Subcutaneous adipose tissue (tissue), 4 donors: ENCODE measurements around the gene SERTAD2. TPM values are rescaled to one million over a fixed set of nuclear protein-coding genes. Genes with fewer than 3 reads are reported as not detected.

Source experiments
- CTCF ChIP-seq: fragments of 450-650 bp; IDR thresholded peaks from one replicate; pipeline ENCODE4 v1.5.1; 2016; ENCODE audit warnings: low read depth, mild to moderate bottlenecking, control low read depth, antibody characterized with exemption, moderate library complexity
- total RNA-seq, 4 donors: library from RNA; depleted of rRNA; stranded (reverse); fragments of >200 nt; gene quantifications; one replicate each; pipeline ENCODE4 v1.1.0, GENCODE V29; 2016

SERTAD2 gene
- total RNA-seq, 4 donors from 2014 or later, result 17.5 to 25.2 (median 20.0) TPM

- TF ChIP-seq CTCF, result no peak
Measured at GRCh38 chr2:64625299-64626145, 28.2 kb downstream of the SERTAD2 start.

- no peak for TF ChIP-seq CTCF
Measured at GRCh38 chr2:64624862-64625261, 28.9 kb downstream of the SERTAD2 start.

GRCh38 chr2:64624108-64624610 lies 29.6 kb downstream of the SERTAD2 start:
- no peak for TF ChIP-seq CTCF

- TF ChIP-seq CTCF, result no peak
Measured at GRCh38 chr2:64623242-64623850, 30.4 kb downstream of the SERTAD2 start.

- no peak for TF ChIP-seq CTCF
Measured at GRCh38 chr2:64622443-64623241, 31.1 kb downstream of the SERTAD2 start.

- TF ChIP-seq CTCF, result no peak
Measured at GRCh38 chr2:64620661-64621060, 33.1 kb downstream of the SERTAD2 start.
